Measurements from ENCODE around the gene VAV2.

Gene VAV2

DNA sequence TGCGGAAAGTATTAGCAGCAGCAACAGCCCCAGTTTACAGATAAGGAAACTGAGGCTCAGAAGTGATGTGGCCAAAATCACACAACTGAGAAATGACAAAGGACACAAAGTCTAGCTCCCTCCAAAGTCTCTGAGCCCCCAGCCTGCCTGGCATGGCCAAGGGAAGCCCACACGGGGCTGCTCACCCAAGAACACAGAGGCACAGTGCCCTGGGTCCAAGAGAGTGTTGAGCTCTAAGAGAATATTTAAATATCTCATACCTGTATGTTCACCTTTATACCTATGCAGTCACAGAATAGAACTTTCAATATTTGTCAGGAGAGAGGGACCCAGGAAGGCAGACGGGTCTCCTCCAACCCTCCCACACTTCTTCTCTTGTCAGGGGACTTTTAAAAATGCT lies 16.6 kb downstream of the VAV2 start:
- intact Hi-C loops (cut with DNase I) = no loop called here
- DNase-seq = no peak

GRCh38 chr9:133974631-133975341 lies 17.3 kb downstream of the VAV2 start:
- DNase-seq = no peak
- intact Hi-C loops (cut with DNase I) = no loop called here

DNA sequence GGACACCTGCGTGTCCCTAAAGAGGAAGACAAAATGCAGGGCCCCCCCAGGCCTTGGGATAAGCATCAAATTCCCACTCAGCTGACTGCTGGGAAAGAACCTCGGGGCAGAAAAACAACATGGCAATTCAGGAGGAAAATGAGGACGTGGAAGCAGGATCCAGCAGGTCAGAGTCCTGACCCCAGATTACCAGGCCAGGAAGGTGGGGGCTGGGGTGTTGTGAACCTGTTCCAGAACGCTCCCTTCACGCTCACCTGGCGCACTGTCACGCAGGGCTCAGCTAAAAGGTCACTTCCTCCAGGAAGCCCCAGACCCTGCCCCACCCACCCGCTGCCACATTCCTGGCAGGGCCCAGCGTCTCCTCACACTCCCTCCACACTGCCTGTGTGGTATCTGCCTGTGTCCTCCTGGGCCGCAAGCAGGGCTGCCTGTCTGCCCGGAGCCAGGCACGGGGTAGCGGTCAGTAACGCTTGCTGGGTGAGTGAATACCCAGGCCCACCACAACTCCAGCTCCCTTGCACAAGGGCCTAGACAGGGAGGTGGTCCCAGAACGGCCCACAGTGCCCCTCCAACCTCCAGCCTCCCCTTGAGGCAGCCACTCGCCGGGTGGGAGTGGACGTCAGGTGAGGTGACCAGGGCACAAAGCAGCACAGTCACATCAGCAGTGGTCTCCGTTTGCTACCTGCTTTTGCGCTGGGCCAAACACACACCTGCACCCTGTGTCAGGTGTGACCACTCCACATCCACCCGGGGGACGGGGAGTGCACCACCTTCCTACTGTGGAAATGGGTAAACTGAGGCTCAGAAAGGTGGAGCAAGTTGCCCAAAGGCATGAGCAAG lies 18.1 kb downstream of the VAV2 start:
- peak in 1 of 42 donors; percentile 4 for DNase-seq
- intact Hi-C loops (cut with DNase I) = no loop called here

DNA sequence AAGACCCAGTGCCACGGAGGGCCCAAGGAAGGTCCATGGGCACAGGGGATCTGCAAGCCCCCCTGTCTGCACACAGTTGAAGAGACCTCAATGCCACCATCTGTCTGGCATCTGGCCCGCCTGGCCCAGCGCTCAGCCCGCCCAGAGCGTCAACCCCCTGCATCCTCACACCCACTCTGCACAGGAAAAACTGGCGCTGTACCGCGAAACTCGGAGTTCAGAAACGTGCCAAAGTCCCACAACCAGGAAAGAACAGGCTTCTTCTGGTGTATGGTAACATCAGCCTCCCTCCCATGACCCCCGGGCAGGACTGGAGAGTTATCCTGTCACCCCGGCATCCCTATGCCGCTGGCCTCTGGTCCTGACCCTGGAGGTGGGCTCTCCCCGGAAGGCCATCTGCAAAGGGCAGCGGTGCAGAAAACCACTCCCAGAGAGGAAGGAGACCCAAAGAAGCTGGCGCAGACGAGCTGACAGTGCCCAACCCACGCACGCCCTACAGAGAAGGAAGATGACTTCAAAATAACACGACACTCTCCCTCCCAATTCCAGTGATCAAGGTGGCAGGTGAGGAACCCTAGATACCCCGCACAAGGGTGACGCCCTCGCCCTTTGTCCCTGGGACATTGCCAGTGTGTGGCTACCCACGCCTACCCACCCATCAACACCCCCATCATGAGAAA lies 18.9 kb downstream of the VAV2 start:
- intact Hi-C loops (cut with DNase I) = no loop called here
- DNase-seq = peak in 19 of 42 donors; percentile 26 to 77 (median 53)

DNA sequence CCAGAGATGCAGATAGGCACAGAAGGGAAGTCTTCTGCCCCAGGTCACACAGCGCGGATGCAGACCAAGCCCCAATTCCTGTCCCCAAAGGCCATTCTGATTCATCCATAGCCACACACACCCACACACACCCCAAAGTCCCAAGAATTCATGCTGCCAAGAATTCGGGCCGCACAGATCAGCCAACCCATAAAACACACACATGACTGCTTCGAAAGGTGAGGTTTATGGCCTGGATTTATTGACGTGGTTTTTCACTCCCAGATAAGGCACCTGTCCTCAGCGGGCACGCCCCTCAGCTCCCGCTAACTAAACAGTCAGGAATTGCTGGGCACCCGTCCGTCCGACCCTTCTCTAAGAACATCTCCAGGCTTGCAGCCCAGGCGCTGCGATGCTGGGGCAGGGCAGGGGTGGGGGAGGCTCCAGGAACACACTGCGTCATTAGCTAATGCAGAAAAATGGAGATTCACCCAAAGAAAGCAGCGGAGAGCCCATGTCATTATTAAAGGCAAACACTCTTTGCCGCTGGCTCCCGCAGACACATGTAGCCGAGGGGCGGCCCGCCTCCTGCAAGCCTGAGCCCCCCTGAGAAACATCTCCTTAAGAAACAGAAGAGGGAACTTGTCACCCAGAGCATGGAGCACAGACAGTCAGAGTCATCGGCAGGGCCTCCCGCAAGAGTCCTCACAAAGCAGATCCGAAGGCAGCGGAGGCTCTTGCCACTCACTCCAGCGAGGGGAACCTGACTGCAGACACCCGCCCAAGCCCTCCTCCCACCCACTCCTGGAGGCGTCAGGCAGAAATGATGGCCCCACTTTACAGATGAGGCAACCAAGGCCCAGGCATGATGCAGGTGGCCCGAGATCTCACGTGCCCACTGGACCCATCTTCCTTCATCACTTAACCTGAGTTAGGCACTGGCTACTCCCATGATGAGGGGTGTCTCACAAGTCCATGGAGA lies 19.9 kb downstream of the VAV2 start:
- intact Hi-C loops (cut with DNase I) = no loop called here
- DNase-seq = peak in 4 of 42 donors; percentile 45 to 63 (median 55)

DNA sequence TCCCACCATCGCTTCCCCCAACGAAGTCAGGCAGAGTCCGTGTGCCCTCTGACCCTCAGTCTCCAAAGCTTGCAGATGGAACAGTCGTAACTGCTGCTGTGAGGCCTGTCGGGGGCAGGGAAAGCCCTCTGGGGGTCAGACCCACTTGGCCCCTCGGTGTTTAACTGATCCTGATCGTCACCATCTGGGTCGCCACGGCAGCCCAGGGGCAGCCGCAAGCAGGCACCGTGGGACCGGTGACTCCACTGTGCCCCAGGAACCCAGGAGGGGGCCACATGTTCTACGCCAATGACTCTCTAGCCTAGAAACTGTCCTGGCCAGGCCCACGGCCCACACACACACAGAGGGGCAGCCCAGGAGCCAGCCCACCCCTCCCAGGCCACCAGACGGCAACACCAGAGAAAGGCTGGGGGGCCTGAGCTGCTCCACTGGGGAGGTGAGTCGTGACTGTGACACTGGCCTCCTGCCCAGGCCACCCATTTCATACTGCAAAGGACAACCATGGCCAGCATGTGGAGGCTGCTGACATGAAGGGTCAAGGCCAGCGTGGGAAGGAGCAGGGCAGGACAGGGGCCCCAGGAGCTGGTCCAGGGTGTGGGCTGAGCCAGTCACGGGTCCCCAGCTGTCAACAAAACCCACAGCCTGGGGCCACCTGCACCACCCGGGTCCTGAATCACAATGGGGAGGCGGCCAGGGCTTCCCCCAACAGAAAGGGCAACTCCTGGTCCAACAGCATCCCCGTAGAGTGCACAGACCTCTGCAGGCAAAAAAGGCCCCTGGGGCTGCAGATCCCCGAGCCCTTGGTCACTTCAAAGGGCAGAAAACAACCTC lies 20.8 kb downstream of the VAV2 start:
- intact Hi-C loops (cut with DNase I) = no loop called here
- DNase-seq = no peak

DNA sequence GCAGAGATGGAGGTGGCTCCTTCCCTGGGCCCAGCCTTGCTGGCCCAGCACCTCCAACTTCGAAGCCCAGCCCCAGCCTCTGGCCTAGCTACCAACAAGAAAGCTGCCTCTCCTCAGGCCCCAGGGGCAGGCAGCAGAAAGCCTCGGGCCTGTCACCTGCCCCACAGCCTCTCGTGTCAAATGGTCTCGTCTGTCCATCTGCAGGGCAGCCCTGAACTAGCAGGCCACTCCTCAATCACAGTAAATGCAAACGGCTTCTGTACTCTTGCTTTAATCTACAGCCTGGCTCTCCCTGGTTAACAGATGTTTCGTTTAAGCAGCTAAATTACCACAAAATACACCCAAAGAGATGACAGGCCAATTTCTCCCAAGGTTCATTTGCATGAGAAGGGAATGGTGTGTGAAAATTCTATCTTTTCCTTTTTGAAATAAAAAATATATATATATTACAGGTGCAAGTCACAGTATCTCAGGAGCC lies 21.5 kb downstream of the VAV2 start:
- intact Hi-C loops (cut with DNase I) = no loop called here
- no peak for DNase-seq

DNA sequence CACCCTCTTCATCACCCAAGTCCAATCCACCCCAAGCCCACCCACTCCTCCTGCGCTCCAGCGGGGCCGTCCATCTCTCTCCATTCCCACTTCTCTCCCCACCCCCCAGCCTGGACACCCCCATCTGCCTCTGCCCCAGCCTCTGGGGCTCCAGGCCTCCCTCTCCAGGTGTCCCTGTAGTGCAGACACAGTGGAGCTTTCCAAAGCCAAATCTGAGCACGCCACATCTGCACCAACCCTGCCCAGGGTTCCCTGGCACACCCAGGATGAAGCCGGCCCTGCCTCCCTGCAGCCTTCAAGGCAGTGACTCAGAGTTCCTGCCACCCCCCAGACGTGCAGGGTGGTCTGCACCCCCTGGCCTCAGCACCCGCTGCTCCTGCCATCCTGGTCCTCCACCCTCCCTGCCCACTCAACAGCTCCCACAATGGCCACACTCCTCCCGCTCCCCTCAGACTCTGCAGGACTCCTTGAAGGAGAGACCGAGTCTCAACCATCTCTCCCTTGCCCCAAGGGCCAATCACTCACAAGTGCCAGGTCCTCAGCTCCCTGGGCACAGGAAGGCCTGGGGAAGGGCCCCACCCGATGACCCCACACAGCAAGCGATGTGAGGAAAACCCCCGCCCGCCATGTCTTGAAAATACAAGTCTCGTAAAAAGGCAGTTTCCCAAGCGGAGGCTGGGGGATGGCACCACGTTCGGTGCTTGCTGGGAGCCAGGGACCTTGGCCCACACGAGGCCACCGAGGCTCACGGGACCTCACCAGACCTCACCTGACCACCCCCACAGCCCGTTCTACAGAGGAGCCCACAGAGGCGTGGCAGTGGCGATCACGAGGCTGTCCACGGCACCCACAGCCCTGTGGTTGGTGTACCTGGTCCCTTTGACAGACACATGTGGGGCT lies 22.2 kb downstream of the VAV2 start:
- intact Hi-C loops (cut with DNase I) = no loop called here
- no peak for DNase-seq

GRCh38 chr9:133968966-133969617 lies 23.0 kb downstream of the VAV2 start:
- intact Hi-C loops (cut with DNase I) = no loop called here
- DNase-seq = no peak

GRCh38 chr9:133968428-133968827 lies 23.7 kb downstream of the VAV2 start:
- intact Hi-C loops (cut with DNase I) = no loop called here
- no peak for DNase-seq

GRCh38 chr9:133967024-133967741 lies 24.9 kb downstream of the VAV2 start:
- no peak for DNase-seq

GRCh38 chr9:133964463-133964862 lies 27.7 kb downstream of the VAV2 start:
- no peak for DNase-seq
- intact Hi-C loops (cut with DNase I) = no loop called here

More at GRCh38 chr9:133967024-133967741, 24.9 kb downstream of the VAV2 start:
- intact Hi-C loops (cut with DNase I) = no loop called here

GRCh38 chr9:133963166-133963565 lies 29.0 kb downstream of the VAV2 start:
- intact Hi-C loops (cut with DNase I) = no loop called here

GRCh38 chr9:133962341-133962740 lies 29.8 kb downstream of the VAV2 start:
- no peak for DNase-seq
- intact Hi-C loops (cut with DNase I) = no loop called here

More at GRCh38 chr9:133963166-133963565, 29.0 kb downstream of the VAV2 start:
- DNase-seq = no peak
